Activated T-cell treated with anti-CD3 and anti-CD28 coated beads for 48 hours (primary cell): ENCODE results near the gene NPC1L1.
"Not testable (repeated sequence)": the region's sequence is repeated elsewhere in the genome, so short reads cannot be mapped to it uniquely, and the experiment has no call there.

Experiments
- DNase-seq: peaks from one replicate; pipeline ENCODE4 v3.0.0-alpha.2; 2020; ENCODE audit warnings: low read depth

NPC1L1 gene

DNA sequence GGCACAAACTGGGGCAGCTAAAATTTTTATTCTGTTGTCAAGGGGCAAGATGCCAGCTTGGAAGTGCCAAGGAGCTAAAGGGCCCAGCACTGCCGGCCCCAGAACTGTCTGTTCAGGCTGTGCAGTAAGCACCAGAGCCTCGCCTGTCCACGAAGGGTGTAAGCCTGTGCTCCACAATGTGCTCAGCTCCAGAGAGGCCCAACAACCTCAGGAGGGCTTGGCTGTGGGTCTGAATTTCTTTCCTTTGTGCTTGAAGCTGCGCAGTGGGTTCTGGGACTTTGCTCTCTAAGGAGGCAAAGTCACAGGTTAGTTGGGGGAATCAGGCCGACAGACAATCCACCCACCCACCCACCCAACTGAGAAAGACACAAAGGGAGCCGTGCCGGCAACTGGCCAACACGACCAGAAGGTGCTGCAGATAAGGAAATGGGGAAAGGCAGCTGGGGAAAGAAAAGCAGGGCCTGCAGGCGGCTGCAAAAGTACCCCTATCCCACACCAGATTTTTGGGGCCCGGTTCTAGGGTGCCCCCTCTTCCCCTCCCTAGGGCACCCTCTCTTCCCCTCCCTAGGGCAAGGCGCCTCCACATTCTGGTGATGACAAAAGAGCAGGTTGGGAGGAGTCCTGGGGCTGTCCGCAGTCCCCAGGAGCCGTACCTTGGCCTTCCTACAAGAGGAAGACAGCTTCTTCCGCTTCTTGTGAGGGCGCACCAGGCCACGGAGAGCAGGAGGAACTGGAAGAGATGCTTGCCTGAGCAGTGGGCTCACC, 24.8 kb upstream of the NPC1L1 start:
- DNase-seq, result no peak

DNA sequence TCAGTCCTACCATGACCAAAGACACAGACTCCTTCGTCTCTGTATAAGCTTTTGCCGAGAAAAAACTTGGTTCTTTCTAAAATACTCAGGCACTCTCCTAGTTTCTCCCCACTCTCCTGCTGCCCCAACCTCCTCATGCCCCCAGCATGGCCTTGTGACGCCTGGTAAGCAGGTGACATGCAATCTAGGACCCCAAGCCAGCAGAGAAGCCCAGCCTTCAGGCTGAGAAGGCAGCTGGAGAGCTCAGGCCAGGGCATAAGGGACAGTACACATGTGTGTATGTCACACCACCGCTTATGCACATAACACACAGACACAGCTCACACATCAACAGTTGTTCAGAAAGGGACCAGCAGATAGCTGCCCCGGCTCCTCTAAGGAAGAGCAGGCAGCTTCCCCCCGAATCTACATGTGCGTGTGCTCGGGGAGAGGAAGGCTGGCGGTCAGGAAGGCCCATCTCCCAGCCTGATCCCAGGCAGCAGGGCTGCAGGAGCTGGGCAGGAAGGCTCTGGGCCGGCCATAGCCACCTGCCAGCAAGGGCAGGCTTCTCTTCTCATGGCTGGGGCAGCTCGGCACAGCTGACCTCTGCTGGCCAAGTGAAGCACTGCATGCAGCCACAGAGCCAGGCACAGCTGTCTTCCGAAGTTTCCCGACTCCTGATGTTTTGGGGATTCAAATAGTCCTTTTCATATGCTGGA, 24.1 kb upstream of the NPC1L1 start:
- DNase-seq, result peak; percentile 57

DNA sequence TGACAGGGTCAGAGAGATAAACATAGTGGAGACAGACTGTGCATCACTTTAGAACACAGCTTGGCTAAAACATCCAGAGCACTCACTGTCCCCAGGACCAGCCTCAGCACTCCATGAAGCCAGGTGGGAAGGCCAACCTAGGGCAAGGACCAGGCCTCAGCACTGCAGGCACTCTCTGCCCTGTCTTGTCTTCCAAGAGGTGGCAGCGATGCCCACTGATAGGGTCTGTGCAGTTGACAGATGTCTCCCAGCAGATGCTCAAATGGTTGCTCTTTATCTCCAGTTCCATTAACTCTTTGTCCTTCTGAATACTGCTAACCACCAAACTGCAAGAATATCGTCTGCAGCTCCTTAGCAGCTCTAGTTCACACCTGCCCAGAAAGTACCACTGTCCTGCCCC, 23.5 kb upstream of the NPC1L1 start:
- DNase-seq, result no peak

DNA sequence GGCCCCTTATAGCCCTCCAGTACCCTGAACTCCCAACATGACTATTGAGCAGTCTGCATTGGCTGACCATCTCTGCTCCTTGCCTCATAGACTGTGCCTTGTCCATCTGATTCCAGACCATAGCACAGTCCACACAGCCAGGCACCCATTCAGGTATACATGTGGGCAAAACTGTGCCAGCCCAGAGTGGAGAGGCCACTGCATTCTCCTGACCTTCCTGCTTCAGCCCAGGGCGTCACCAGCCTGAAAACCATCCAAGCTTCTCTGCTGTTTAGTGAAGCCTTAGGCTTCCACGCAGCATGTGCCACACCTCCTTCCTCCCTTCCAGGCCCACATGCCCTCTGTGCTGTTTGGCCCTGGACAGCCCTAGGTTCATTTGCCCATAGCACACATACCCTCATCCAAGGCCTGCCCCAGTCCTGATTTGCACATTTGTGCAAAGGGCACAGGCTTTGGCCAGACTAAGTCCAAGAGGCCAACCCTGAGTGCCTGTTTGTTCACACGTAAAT, 22.1 kb upstream of the NPC1L1 start:
- DNase-seq, result no peak

DNA sequence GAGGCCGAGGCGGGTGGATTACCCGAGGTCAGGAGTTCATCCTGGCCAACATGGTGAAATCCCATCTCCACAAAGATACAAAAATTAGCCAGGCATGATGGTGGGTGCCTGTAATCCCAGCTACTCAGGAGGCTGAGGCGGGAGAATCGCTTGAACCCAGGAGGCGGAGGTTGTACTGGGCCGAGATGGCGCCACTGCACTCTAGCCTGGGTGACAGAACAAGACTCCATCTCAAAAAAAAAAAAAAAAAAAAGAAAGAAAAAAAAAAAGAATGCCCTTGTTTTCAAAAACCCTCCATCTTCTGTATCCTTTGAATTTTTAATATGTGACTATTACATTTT, 21.5 kb upstream of the NPC1L1 start:
- not testable (repeated sequence) for DNase-seq

DNA sequence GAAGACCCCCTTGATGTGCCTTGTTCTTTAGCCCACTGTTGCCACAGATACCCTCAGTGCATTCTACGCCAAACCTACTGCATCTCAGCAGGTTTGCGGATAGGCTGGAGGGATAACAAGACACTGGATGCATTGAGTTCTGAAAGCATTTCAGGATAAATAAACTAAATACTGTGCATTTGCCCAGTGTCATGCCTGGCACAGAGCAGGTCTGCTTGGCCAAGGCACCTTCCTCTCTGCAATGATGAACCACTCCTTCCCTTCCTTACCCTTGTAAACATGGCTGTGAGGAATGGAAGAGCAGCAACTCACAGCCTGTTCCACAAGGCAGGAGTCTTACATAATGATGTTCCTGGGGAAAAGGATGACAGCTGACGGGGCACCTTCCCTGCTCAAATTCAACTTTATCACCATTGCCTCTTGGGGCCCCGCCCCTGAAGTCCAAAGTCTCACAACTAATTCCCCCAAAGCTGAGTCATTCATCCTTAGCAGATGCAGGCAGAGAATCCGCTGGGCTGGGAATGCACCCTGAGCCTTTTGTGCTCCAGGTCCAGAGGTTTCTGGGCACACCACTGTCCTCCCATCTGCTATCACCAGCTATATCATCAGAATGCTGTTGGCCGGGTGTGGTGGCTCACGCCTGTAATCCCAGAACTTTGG, 21.0 kb upstream of the NPC1L1 start:
- no peak for DNase-seq

DNA sequence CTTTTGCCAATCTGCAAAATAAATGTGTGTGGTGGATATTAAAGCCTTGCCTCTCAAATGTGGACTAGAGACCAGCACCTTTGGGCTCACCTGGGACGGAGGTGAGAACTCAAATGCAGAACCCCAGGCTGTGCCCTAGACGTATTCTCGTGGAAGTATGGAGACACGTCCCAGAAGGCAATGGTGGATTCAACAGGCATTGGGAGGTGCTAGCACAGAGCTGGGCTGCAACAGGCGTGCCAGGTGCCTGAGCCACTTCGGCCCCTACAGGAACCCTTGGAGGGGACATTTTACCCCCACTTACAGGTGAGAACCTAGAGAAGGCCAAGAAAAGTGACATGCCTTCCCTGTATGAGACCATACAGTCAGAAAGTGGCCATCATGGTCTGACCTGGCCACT, 20.4 kb upstream of the NPC1L1 start:
- DNase-seq, result no peak

DNA sequence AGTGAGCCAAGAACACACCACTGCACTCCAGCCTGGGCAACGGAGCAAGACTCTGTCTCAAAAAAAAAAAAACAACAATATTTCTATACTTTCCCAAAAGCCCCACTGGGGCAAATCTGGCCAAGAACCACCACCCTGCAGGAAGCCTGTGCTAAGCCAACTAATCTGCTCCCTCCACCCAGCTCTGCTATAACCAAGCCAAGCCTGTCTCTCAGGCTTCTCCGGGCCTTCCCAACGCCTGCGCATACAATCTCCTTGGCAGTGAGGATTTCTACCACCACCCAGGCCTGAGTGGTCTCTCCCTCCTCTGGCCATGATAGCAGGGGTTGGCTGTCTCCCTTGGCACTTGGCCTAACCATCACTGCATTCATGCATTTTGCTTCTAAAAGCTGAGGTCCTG, 18.4 kb upstream of the NPC1L1 start:
- DNase-seq, result no peak

DNA sequence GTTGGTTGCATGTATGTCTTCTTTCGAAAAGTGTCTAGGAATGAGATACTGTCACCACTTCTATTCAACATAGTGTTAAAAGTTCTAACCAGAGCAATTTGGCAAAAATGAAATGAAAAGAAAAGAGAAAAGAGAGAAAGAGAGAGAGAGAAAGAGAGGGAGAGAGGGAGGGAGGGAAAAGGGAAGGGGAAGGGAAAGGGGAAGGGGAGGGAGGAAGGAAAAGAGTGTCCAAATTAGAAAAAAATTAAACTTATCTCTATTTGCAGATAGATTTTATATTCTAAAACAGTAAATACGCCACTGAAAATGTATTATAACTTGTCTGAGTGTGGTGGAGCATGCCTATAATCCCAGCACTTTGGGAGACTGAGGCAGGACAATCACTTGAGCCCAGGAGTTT, 16.4 kb upstream of the NPC1L1 start:
- DNase-seq, result no peak

DNA sequence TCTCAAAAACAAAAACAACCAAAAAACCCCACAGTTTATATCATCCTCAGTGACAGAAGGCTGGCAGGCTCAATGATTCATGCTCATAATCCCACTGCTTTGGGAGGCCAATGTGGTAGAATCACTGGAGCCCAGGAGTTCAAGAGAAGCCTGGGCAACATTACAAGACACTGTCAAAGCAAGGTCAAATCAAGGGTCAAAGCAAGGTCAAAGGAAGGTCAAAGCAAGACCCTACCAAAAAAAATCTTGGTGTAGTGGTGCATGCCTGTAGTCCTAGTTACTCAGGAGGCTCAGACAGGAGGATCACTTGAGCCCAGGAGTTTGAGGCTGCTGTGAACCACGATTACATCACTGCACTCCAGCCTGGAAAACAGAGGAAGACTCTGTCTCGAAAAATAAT, 14.2 kb upstream of the NPC1L1 start:
- DNase-seq, result no peak

DNA sequence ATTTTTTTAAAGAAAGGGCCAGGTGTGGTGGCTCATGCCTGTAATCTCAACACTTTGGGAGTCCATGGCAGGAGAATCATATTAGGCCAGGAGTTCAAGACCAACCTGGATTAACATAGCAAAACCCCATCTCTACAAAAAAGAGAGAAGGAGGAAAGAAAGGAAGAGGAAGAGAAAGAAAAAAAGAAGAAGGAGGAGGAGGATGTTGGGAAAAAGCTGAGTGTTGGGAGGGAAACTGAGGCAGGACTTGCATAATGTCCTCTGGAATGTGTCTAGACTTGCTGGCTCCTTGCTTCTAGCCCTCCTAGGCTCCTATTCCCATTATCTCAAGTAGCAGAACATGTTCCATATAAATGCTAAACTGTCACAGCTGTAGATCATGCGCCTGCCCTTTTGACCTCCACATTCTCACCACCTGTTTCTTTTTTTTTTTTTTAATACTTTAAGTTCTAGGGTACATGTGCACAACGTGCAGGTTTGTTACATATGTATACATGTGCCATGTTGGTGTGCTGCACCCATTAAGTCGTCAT, 11.4 kb upstream of the NPC1L1 start:
- DNase-seq, result not testable (repeated sequence)

DNA sequence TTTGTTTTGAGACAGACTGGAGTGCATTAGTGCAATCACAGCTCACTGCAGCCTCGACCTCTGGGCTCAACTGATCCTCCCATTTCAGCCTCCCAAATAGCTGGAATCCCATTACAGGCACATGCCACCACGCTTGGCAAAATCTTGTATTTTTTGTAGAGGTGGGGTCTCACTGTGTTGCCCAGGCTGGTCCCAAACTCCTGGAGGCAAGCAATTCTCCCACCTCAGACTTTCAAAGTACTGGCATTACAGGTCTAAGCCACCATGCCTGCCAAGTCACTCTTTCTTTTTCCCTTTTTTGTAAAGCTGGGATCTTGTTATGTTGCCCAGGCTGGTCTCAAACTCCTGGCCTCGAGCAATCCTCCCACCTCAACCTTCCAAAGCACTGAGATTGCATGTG, 8.3 kb upstream of the NPC1L1 start:
- no peak for DNase-seq

DNA sequence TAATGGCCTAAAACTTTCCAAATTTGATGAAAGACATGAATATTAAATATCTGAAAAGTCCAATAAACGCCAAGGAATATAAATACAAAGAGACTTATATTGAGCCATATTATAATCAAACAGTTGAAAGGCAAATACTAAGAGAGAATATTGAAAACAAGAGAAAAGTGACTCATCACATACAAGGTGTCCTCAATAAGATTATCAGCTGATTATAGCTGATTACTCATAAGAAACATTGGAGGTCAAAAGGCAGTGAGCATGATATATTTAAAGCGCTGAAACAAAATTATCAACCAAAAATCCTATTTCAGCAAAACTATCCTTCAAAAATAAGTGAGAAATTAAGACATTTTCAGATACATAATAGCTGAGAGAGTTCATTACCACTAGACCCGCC, 7.8 kb upstream of the NPC1L1 start:
- no peak for DNase-seq

DNA sequence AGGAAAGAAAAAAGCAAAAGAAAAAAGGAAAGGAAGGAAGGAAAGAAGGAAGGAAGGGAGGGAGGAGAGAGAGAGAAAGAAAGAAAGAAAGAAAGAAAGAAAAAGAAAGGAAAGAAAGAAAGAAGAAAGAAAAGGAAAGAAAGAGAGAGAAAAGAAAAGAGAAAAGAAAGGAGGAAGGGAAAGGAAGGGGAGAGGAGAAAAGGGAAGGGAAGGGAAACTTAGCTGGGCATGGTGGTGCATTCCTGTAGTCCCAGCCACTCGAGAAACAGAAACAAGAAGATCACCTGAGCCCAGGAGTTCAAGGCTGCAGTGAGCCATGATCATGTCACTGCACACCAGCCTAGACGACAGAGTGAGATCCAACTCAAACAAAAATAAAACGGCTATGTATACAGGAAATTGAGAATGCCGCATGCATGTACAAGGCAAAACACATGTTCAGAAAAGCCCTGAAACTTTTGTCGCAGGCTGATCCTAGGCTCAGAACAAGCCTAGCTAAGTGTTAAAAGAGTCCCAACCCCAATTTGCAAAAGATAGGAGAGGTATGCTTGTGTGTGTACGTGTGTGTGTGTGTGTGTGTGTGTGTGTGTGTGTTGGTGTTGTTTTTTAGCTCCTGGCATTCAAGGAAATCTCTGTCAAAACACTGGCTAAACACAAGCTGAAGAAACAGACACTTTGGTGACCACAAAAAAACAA, 6.6 kb upstream of the NPC1L1 start:
- DNase-seq, result no peak

DNA sequence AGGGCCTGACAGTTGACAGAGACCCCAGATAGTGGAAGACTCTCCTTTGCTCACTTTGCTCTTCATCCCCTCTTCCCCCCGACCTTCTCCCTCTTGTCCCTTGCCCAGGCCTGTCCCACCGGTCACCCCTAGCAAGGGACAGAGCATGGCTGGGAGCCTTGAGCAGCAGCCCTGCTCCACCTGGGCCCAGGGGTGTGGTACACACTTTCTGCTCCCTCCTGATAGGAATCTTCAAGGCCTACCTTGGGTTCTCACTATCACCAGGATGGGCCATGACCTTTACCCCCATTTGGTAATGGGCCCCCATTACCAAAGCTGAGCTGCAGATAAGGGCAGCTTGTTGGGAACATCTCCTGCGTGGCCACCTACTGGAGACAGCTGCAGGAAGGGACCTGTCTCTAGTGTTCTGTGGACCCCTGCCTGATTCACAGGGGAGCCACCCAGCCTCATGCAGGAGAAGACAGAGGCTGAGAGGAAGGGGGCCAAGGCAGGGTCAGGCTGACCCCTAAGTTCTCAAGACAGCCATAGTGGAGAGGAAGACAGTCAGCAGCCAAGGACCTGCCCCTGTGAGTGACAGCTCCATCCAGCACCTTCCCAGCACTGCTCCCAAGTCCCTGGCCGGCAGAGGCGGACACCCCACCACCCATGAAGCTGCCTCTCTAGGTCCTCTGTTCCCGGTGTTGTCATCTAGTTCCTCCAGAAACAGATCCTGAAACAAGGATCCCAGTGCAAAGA, 913 bp upstream of the NPC1L1 start:
- DNase-seq, result no peak

DNA sequence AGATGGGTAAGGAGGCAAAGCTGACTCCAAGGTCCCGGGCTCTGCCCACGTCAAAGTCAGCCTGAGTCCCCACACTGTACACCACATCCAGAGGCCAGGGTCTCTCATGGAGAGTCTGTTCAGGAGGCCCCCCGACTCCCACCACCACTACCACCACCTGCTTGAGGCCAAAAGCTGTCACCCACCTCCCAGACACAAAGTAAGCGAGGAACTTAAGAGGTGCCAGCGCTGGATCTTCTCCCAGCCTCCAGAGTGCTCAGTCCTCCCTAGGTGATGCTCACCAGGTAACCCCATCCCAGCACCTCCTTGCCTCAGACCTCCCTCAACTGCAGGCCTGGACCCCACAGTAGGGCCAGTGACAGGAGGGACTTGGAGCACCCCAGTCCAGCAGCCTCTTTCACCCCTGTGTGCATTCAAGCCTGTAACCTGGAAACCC, 520 bp downstream of the NPC1L1 start:
- DNase-seq, result no peak

DNA sequence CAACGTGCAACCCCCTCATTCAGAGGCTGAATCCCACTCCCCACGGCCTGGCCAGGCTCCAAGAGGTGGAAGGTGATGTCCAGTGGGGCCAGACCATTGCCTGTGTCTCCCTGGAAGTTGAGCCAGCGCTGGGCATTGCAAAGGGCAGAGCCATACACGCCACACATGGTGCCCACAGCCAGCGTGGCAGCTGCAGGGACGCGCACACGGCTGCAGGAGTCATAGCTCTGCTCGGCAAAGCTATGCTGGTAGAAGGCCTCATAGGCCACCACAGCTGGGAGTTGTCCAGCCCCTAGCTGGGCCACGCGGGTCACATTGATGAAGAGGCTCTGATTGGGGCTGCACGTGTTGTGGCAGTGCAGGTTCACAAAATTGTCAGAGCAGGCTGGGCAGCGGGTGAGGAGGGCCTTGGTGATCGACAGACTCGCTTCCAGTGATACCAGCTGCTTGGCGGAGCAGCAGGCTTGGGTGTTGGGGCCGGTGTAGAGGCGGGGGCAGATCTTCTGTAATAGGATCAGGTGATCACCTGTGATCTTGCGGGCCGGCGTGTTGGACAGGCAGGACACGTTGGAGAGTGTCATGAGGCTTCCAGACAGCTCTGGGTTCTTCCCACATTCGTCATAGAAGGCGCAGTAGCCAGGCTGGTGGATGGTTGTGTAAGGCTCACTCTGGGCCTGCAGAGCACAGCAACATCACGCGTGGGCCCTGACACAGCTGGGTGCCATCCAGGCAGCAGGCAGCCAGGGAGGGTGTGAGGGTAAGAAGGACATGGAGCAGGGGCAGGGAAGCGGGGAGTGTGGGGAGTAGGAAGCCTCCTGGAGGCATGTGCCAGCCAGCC, 1.2 kb downstream of the NPC1L1 start:
- DNase-seq, result no peak

DNA sequence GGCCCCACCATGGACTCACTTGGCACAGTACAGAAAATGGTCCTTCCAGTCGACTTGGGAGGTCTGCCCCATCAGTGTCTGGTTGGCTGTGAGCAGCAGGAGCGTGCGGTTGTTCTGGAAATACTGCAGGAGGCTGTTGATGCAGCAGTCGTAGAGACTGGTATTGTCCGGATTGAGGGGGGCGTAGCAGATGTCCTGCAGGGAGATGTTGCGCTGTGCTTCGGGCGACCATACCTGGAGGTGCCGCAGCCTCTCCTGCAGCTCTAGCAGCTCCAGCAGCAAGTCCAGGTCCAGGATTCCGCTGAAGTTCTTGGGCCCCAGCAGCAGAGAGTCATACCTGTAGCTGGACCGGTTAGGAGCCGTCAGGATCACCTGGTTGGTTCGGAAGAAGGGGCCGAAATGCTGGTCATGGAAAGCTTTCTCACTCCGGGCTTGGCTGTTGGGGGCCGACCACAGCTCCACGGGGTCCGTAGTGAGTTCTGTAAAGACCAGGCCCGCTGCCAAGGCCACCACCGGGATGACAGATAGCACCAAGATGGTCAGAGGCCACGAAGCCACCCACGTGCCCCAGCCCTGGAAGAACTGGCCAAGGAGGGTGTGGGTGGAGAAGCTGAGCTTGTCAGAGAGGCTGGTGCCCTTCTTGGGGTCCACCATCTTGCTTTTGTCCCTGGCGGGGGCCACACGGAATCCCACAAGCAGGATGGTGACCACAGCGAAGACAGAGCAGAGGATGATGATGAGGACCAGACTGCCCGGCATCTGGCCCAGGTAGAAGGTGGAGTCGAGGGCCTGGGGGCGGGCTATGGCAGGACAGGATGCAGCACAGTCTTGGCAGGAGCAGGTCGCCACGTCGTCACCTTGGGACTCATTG, 2.1 kb downstream of the NPC1L1 start:
- no peak for DNase-seq

DNA sequence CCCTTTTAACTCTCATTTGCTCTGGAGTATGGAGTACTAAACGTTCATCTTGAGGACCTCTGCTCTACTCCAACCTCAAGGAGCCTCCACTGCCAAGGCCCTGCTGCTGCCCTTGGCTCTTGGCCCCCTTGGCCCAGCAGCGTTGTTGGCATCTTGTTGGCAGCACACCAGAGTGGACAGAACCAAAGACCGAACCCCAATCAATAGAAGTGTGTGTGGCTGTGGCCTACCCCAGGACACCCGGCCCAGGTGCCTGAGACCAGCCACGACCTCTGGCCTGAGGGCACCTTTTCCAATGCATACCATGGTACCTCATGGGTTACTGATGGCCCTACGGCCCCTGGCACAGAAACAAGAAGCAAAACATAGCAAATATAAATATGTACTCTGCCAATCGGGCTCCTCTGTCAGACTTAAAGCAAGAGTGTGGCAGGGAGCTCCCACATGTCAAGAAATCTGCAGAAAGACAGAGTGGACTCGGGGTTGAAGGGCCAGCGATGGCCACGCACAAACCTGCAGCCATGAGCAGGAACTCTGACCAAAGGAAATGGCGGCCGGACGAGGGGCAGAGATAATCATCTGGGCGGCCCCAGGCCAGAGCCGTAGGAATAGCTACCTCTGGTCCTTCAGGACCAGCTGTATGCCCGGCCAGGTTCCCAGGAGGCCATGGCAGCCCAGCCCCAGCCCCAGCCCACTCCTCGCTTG, 2.9 kb downstream of the NPC1L1 start:
- DNase-seq, result no peak
